Stomach (tissue), 9 donors: ENCODE measurements around the gene NYNRIN. TPM values are rescaled to one million over a fixed set of nuclear protein-coding genes. Genes with fewer than 3 reads are reported as not detected.

ENCODE experiments used
- DNase-seq, 2 donors: peaks; one replicate each; pipeline versions ENCODE4 v3.0.0 to v3.0.0-alpha.2; 2013 to 2019
- H3K27ac ChIP-seq, 5 donors: fragments of 200-600 bp in 4 of 5; sonication (generic) in 4 of 5; one replicate each; pipeline ENCODE4 v1.5.1; 2013 to 2019; ENCODE audit warnings: mild to moderate bottlenecking in 1 of 5, moderate library complexity in 1 of 5
- H3K27me3 ChIP-seq, 3 donors: fragments of 200-600 bp; sonication (generic); one replicate each; pipeline ENCODE4 v1.5.1; 2017 to 2019; ENCODE audit warnings: mixed run types in 1 of 3
- H3K36me3 ChIP-seq, 4 donors: fragments of 200-600 bp; sonication (generic); 1 replicate in 3 of 4; 2 replicates in 1 of 4; pipeline ENCODE4 v1.5.1; 2016 to 2019
- H3K4me1 ChIP-seq, 4 donors: fragments of 200-600 bp; sonication (generic); one replicate each; pipeline ENCODE4 v1.5.1; 2016 to 2019
- H3K4me3 ChIP-seq, 4 donors: fragments of 200-600 bp; sonication (generic) in 3 of 4; one replicate each; pipeline ENCODE4 v1.5.1; 2016 to 2019; ENCODE audit warnings: mild to moderate bottlenecking in 1 of 4
- H3K9me3 ChIP-seq, 4 donors: fragments of 200-600 bp; sonication (generic); one replicate each; pipeline ENCODE4 v1.5.1; 2016 to 2019
- CTCF ChIP-seq, 7 experiments: fragments of 450-650 bp in 4 of 7; fragments of 200-600 bp in 3 of 7; sonication (generic) in 3 of 7; IDR thresholded peaks; one replicate each; pipeline ENCODE4 v1.5.1; 2016 to 2019; ENCODE audit warnings: antibody characterized with exemption in 7 of 7, control low read depth in 2 of 7, mild to moderate bottlenecking in 1 of 7
- EP300 ChIP-seq: sonication (generic); formaldehyde crosslinking; IDR thresholded peaks from one replicate; pipeline ENCODE4 v1.6.1; 2017; ENCODE audit warnings: antibody characterized with exemption
- POLR2A ChIP-seq, 4 donors: fragments of 450-650 bp; IDR thresholded peaks; one replicate each; pipeline ENCODE4 v1.6.1; 2016; ENCODE audit warnings: antibody characterized with exemption in 4 of 4, control low read depth in 2 of 4, mild to moderate bottlenecking in 1 of 4, moderate library complexity in 1 of 4
- POLR2AphosphoS5 ChIP-seq, 3 donors: sonication (generic); formaldehyde crosslinking; IDR thresholded peaks; one replicate each; pipeline ENCODE4 v1.6.1; 2016; ENCODE audit warnings: antibody characterized with exemption in 3 of 3
- WGBS, 5 donors: extraction: QIAGEN DNeasy Blood & Tissue Kit in 3 of 5; methylation state at CpG; one replicate each; pipeline versions ENCODE4 v1.1.5 to v1.1.7; 2013 to 2018; 5-methylcytosine and 5-hydroxymethylcytosine counted together
- intact Hi-C: fragments of 100-400 bp; cut with DNase I; formaldehyde crosslinking; loops from one replicate; pipeline ENCODE4 v1.15.1; 2023; ENCODE audit warnings: low total_unique reads
- polyA plus RNA-seq, 3 donors: library from polyadenylated mRNA; stranded (reverse); fragments of 200-250 nt; gene quantifications; one replicate each; pipeline ENCODE4 v1.2.3, GENCODE V29; 2013
- total RNA-seq, 5 donors: library from RNA; depleted of rRNA; stranded (reverse); fragments of >200 nt; gene quantifications; one replicate each; pipeline versions ENCODE4 v1.1.0 to v1.2.3, GENCODE V29; 2014 to 2016
- donor health status: healthy with polysubstance abuse.
- donor health status: Bipolar disorder and iron deficiency.
- donor health status: healthy.

NYNRIN gene
- total and polyA plus RNA-seq, 8 donors: 2.3 to 16.0 (median 4.3) TPM

GRCh38 chr14:24439257-24439656 is 40.5 kb downstream of the NYNRIN start:
- H3K27me3 ChIP-seq: no peaks in the 10 kb centered on the region
- H3K9me3 ChIP-seq: no peaks in the 10 kb centered on the region
- H3K36me3 ChIP-seq: peaks cover 27 to 70% (median 63%) of the 10 kb centered on the region in 4 donors
- intact Hi-C loops: no loop called here
- TF ChIP-seq EP300 (no peak), POLR2A (IDR thresholded peaks at IDR 0.05) (no peak), POLR2AphosphoS5 (IDR thresholded peaks at IDR 0.05) (no peak), CTCF (IDR thresholded peaks at IDR 0.05) (no peak)
- H3K4me1 ChIP-seq: peaks cover 30 to 81% (median 66%) of the 10 kb centered on the region in 4 donors
- WGBS, 5 donors: 44 to 58% (median 49%) methylated on average over 1 of the region's 1 CpG
- DNase-seq: no peak
- H3K27ac ChIP-seq: peak overlapping the region in 2 of 5 donors; percentile 38 to 99
- H3K4me3 ChIP-seq: no peak overlapping the region

- Histone ChIP-seq H3K27me3 (no peaks in the 10 kb centered on the region), H3K4me1 (peaks cover 30 to 73% (median 61%) of the 10 kb centered on the region in 4 donors), H3K27ac (peak overlapping the region in 4 of 5 donors; percentile 1 to 99 (median 24)), H3K9me3 (no peaks in the 10 kb centered on the region), H3K36me3 (peaks cover 27 to 62% (median 57%) of the 10 kb centered on the region in 4 donors), H3K4me3 (no peak overlapping the region)
- intact Hi-C loops: no loop called here
- no peak for DNase-seq
- WGBS, 5 donors: 61 to 74% (median 70%) methylated on average over 13 to 15 of the region's 15 CpGs
- TF ChIP-seq POLR2AphosphoS5 (IDR thresholded peaks at IDR 0.05): peak in 1 of 3 donors; percentile 3
- TF ChIP-seq POLR2A (IDR thresholded peaks at IDR 0.05): no peak
Observed at GRCh38 chr14:24439830-24440605, 41.2 kb downstream of the NYNRIN start.

GRCh38 chr14:24440606-24441399 is 42.0 kb downstream of the NYNRIN start:
- Histone ChIP-seq H3K9me3 (no peaks in the 10 kb centered on the region), H3K36me3 (peaks cover 27 to 54% (median 52%) of the 10 kb centered on the region in 4 donors), H3K27me3 (no peaks in the 10 kb centered on the region), H3K4me1 (peaks cover 26 to 67% (median 55%) of the 10 kb centered on the region in 4 donors), H3K4me3 (peak overlapping the region in 1 of 4 donors; percentile 60), H3K27ac (peak overlapping the region in 3 of 5 donors; percentile 99 to 100 (median 99))
- no peak for TF ChIP-seq CTCF (IDR thresholded peaks at IDR 0.05)
- no peak for TF ChIP-seq POLR2AphosphoS5 (IDR thresholded peaks at IDR 0.05)
- TF ChIP-seq EP300: no peak
- no peak for TF ChIP-seq POLR2A (IDR thresholded peaks at IDR 0.05)
- DNase-seq: no peak
- 76 to 84% (median 78%) methylated on average over 8 of the region's 8 CpGs for WGBS, 5 donors
- intact Hi-C loops: no loop called here

GRCh38 chr14:24441485-24441884 is 42.7 kb downstream of the NYNRIN start:
- peaks cover 26 to 61% (median 48%) of the 10 kb centered on the region in 4 donors for H3K4me1 ChIP-seq
- DNase-seq: no peak
- peak overlapping the region; percentile 50 to 70 (median 60) for H3K4me3 ChIP-seq
- H3K27ac ChIP-seq: peak overlapping the region; percentile 32 to 100 (median 99)
- peaks cover 27 to 47% (median 45%) of the 10 kb centered on the region in 4 donors for H3K36me3 ChIP-seq
- intact Hi-C loops: no loop called here
- no peak for TF ChIP-seq POLR2AphosphoS5 (IDR thresholded peaks at IDR 0.05)
- TF ChIP-seq EP300: no peak
- no peak for TF ChIP-seq CTCF (IDR thresholded peaks at IDR 0.05)
- TF ChIP-seq POLR2A (IDR thresholded peaks at IDR 0.05): no peak
- H3K27me3 ChIP-seq: no peaks in the 10 kb centered on the region
- 46 to 66% (median 52%) methylated on average over 5 of the region's 5 CpGs for WGBS, 5 donors
- no peaks in the 10 kb centered on the region for H3K9me3 ChIP-seq
